ENCODE measurements around the gene ZBTB16.

- no peak for TF ChIP-seq CTCF (IDR thresholded peaks at IDR 0.05; ENCODE audit: extremely low read depth in 1 of 2, insufficient read depth in 1 of 2, low read depth in 1 of 2, low read length in 2 of 2)
- TF ChIP-seq EZH2 (IDR thresholded peaks at IDR 0.05; ENCODE audit: borderline replicate concordance, low read depth, low read length, severe bottlenecking) = no peak
- TF ChIP-seq POLR2AphosphoS5 (IDR thresholded peaks at IDR 0.05; ENCODE audit: insufficient read depth, low read depth, low read length) = no peak
- TF ChIP-seq POLR2A (IDR thresholded peaks at IDR 0.05; ENCODE audit: low read depth, low read length) = no peak
- no peak for TF ChIP-seq MYC (IDR thresholded peaks at IDR 0.05; ENCODE audit: low read depth, low read length)
- TF ChIP-seq MAX (IDR thresholded peaks at IDR 0.05; ENCODE audit: insufficient read depth, insufficient read length) = no peak
- TF ChIP-seq GATA2 (IDR thresholded peaks at IDR 0.05; ENCODE audit: insufficient read depth, insufficient read length, low read depth, low read length) = no peak
- TF ChIP-seq JUN (IDR thresholded peaks at IDR 0.05; ENCODE audit: borderline replicate concordance, insufficient read depth, insufficient read length, low read depth) = no peak
These were observed 201.0 kb downstream of the ZBTB16 start for GRCh38 chr11:114260483-114260882.

Measured in endothelial cell of umbilical vein (primary cell).